Thyroid gland (tissue), 4 donors: ENCODE measurements around the gene RAB11FIP4. TPM values are rescaled to one million over a fixed set of nuclear protein-coding genes. Genes with fewer than 3 reads are reported as not detected.

Source experiments
- DNase-seq, 2 donors: peaks; one replicate each; pipeline ENCODE4 v3.0.0-alpha.2; 2019
- H3K27ac ChIP-seq, 3 donors: fragments of 200-600 bp; sonication (generic); 1 replicate in 2 of 3; 2 replicates in 1 of 3; pipeline ENCODE4 v1.5.1; 2016 to 2019; ENCODE audit warnings: mild to moderate bottlenecking in 1 of 3, moderate library complexity in 1 of 3
- H3K27me3 ChIP-seq: fragments of 200-600 bp; sonication (generic); one replicate; pipeline ENCODE4 v1.5.1; 2019
- H3K36me3 ChIP-seq, 2 donors: fragments of 200-600 bp; sonication (generic); one replicate each; pipeline ENCODE4 v1.5.1; 2016 to 2019
- H3K4me1 ChIP-seq, 2 donors: fragments of 200-600 bp; sonication (generic); one replicate each; pipeline ENCODE4 v1.5.1; 2017 to 2019
- H3K4me3 ChIP-seq, 3 donors: fragments of 200-600 bp; sonication (generic); replicated peaks in 1 of 3; 1 replicate in 2 of 3; 2 replicates in 1 of 3; pipeline ENCODE4 v1.5.1; 2016; ENCODE audit warnings: mild to moderate bottlenecking in 1 of 3
- H3K9me3 ChIP-seq: fragments of 200-600 bp; sonication (generic); one replicate; pipeline ENCODE4 v1.5.1; 2017
- CTCF ChIP-seq, 6 experiments: fragments of 200-600 bp in 3 of 6; fragments of 450-650 bp in 3 of 6; sonication (generic) in 3 of 6; IDR thresholded peaks; one replicate each; pipeline ENCODE4 v1.5.1; 2016 to 2019; ENCODE audit warnings: antibody characterized with exemption in 6 of 6, mild to moderate bottlenecking in 2 of 6, inconsistent platforms in 1 of 6, moderate library complexity in 1 of 6
- POLR2A ChIP-seq, 2 donors: fragments of 450-650 bp; IDR thresholded peaks; one replicate each; pipeline ENCODE4 v1.6.1; 2017; ENCODE audit warnings: antibody characterized with exemption in 2 of 2, mild to moderate bottlenecking in 2 of 2, moderate library complexity in 1 of 2
- WGBS, 2 donors: methylation state at CpG; one replicate each; pipeline ENCODE4 v1.1.5; 2017; 5-methylcytosine and 5-hydroxymethylcytosine counted together
- intact Hi-C: fragments of 100-400 bp; cut with DNase I; formaldehyde crosslinking; loops from one replicate; pipeline ENCODE4 v1.15.1; 2023
- total RNA-seq, 4 donors: library from RNA; depleted of rRNA; stranded (reverse); fragments of >200 nt; gene quantifications; one replicate each; pipeline ENCODE4 v1.2.3, GENCODE V29; 2016

RAB11FIP4 gene
- total RNA-seq, 4 donors from 2014 or later = 21.1 to 44.5 (median 24.9) TPM

GRCh38 chr17:31497994-31498826 lies 106.7 kb downstream of the RAB11FIP4 start:
- H3K27me3 ChIP-seq = no peaks in the 10 kb centered on the region
- WGBS, 2 donors = 83 to 88% methylated on average over 7 to 9 of the region's 10 CpGs
- no peaks in the 10 kb centered on the region for H3K9me3 ChIP-seq
- peak overlapping the region in 2 of 3 donors; percentile 79 to 81 for H3K27ac ChIP-seq
- DNase-seq = peak in 1 of 2 donors; percentile 13
- no peaks in the 10 kb centered on the region for H3K36me3 ChIP-seq
- intact Hi-C loops = no loop called here
- no peak for TF ChIP-seq POLR2A (IDR thresholded peaks at IDR 0.05)
- TF ChIP-seq CTCF (IDR thresholded peaks at IDR 0.05) = no peak
- H3K4me3 ChIP-seq = no peak overlapping the region
- H3K4me1 ChIP-seq = peaks cover 40 to 72% of the 10 kb centered on the region in 2 donors

GRCh38 chr17:31499771-31500554 lies 108.5 kb downstream of the RAB11FIP4 start:
- TF ChIP-seq POLR2A (IDR thresholded peaks at IDR 0.05) (peak in 1 of 2 donors; percentile 51), CTCF (IDR thresholded peaks at IDR 0.05) (no peak)
- Histone ChIP-seq H3K27ac (peak overlapping the region; percentile 55 to 81 (median 79)), H3K4me3 (no peak overlapping the region), H3K9me3 (no peaks in the 10 kb centered on the region), H3K27me3 (no peaks in the 10 kb centered on the region), H3K36me3 (no peaks in the 10 kb centered on the region), H3K4me1 (peaks cover 31 to 54% of the 10 kb centered on the region in 2 donors)
- intact Hi-C loops = no loop called here
- 14 to 16% methylated on average over 11 of the region's 11 CpGs for WGBS, 2 donors
- DNase-seq = peak; percentile 96 to 98

- peaks cover 0 to 23% of the 10 kb centered on the region in 2 donors for H3K4me1 ChIP-seq
- no peak overlapping the region for H3K4me3 ChIP-seq
- no peaks in the 10 kb centered on the region for H3K9me3 ChIP-seq
- intact Hi-C loops = no loop called here
- DNase-seq = no peak
- H3K27me3 ChIP-seq = no peaks in the 10 kb centered on the region
- H3K36me3 ChIP-seq = no peaks in the 10 kb centered on the region
- H3K27ac ChIP-seq = no peak overlapping the region
- 96 to 100% methylated on average over 1 of the region's 1 CpG for WGBS, 2 donors
- TF ChIP-seq CTCF (IDR thresholded peaks at IDR 0.05) (no peak), POLR2A (IDR thresholded peaks at IDR 0.05) (no peak)
Measured at GRCh38 chr17:31506517-31506916, 115.0 kb downstream of the RAB11FIP4 start.

GRCh38 chr17:31508288-31509094 lies 117.0 kb downstream of the RAB11FIP4 start:
- 65 to 66% methylated on average over 9 to 13 of the region's 13 CpGs for WGBS, 2 donors
- TF ChIP-seq CTCF (IDR thresholded peaks at IDR 0.05) (no peak), POLR2A (IDR thresholded peaks at IDR 0.05) (no peak)
- Histone ChIP-seq H3K27ac (no peak overlapping the region), H3K9me3 (no peaks in the 10 kb centered on the region), H3K36me3 (no peaks in the 10 kb centered on the region), H3K4me3 (no peak overlapping the region), H3K4me1 (peaks cover 0 to 23% of the 10 kb centered on the region in 2 donors), H3K27me3 (no peaks in the 10 kb centered on the region)
- DNase-seq = no peak
- intact Hi-C loops = no loop called here
